Measurements from ENCODE around the gene ZSWIM2.
"Not testable (repeated sequence)": the region's sequence is repeated elsewhere in the genome, so short reads cannot be mapped to it uniquely, and the experiment has no call there.

Gene ZSWIM2

GRCh38 chr2:186852508-186852907, 3.5 kb upstream of the ZSWIM2 start:
- DNase-seq = no peak
- intact Hi-C loops (cut with DNase I) = no loop called here

GRCh38 chr2:186842373-186842772, 6.6 kb downstream of the ZSWIM2 start:
- intact Hi-C loops (cut with DNase I) = loop anchor here (10.0 kb wide), 1 partner anchor 148 kb away; the partner anchor contains the start of gene FAM171B
- DNase-seq = no peak

- intact Hi-C loops (cut with DNase I) = loop anchor here (10.0 kb wide), 1 partner anchor 147 kb away; the partner anchor contains the start of gene FAM171B
- no peak for DNase-seq
Measured at GRCh38 chr2:186841940-186842339, 7.0 kb downstream of the ZSWIM2 start.

GRCh38 chr2:186835628-186836027, 13.3 kb downstream of the ZSWIM2 start:
- no peak for DNase-seq
- intact Hi-C loops (cut with DNase I) = no loop called here

GRCh38 chr2:186827862-186828492, 21.0 kb downstream of the ZSWIM2 start:
- intact Hi-C loops (cut with DNase I) = no loop called here
- DNase-seq = no peak

GRCh38 chr2:186827411-186827810, 21.6 kb downstream of the ZSWIM2 start:
- intact Hi-C loops (cut with DNase I) = no loop called here

GRCh38 chr2:186822323-186822722, 26.6 kb downstream of the ZSWIM2 start:
- no peak for DNase-seq
- intact Hi-C loops (cut with DNase I) = no loop called here

More at GRCh38 chr2:186827411-186827810, 21.6 kb downstream of the ZSWIM2 start:
- no peak for DNase-seq

GRCh38 chr2:186820303-186820702, 28.7 kb downstream of the ZSWIM2 start:
- no peak for DNase-seq
- intact Hi-C loops (cut with DNase I) = no loop called here

- intact Hi-C loops (cut with DNase I) = not testable (repeated sequence)
- peak in 1 of 10 donors; percentile 65 for DNase-seq
Measured at GRCh38 chr2:186811760-186812159, 37.2 kb downstream of the ZSWIM2 start.

- no peak for DNase-seq
- intact Hi-C loops (cut with DNase I) = no loop called here
Measured at GRCh38 chr2:186806591-186806990, 42.4 kb downstream of the ZSWIM2 start.

GRCh38 chr2:186798604-186799003, 50.4 kb downstream of the ZSWIM2 start:
- intact Hi-C loops (cut with DNase I); DNase-seq: not testable (repeated sequence)

GRCh38 chr2:186784930-186785329, 64.0 kb downstream of the ZSWIM2 start:
- intact Hi-C loops (cut with DNase I) = no loop called here
- peak in 4 of 10 donors; percentile 4 to 74 (median 32) for DNase-seq

- no peak for DNase-seq
- intact Hi-C loops (cut with DNase I) = no loop called here
Measured at GRCh38 chr2:186783254-186783653, 65.7 kb downstream of the ZSWIM2 start.

GRCh38 chr2:186780701-186781316, 68.2 kb downstream of the ZSWIM2 start:
- intact Hi-C loops (cut with DNase I) = no loop called here
- DNase-seq = no peak

Measured in posterior cingulate gyrus (tissue), 11 donors.